Measurements from ENCODE around the gene ADCY9.
"Not testable (repeated sequence)": the region's sequence is repeated elsewhere in the genome, so short reads cannot be mapped to it uniquely, and the experiment has no call there.

Gene ADCY9

DNA sequence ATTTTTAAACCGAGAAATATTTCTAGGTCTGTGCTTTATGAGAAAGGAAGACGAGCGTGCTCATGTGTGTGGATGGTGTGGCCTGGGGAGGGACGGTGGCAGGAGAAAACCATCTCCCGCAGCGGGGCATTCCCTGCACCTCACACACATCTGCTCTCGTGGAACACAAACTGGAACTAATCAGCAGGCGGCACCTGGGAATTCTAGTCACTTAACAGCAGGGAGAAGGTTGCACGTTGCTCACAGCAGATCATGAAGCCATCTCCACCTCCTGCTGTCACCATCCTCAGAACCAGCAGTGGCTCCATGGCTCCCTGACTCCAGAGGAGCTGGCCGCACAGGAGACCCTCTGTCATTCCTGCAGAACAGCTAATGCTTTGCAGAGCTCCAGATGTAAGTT, 35.2 kb downstream of the ADCY9 start:
- TF ChIP-seq, protein P1, sequence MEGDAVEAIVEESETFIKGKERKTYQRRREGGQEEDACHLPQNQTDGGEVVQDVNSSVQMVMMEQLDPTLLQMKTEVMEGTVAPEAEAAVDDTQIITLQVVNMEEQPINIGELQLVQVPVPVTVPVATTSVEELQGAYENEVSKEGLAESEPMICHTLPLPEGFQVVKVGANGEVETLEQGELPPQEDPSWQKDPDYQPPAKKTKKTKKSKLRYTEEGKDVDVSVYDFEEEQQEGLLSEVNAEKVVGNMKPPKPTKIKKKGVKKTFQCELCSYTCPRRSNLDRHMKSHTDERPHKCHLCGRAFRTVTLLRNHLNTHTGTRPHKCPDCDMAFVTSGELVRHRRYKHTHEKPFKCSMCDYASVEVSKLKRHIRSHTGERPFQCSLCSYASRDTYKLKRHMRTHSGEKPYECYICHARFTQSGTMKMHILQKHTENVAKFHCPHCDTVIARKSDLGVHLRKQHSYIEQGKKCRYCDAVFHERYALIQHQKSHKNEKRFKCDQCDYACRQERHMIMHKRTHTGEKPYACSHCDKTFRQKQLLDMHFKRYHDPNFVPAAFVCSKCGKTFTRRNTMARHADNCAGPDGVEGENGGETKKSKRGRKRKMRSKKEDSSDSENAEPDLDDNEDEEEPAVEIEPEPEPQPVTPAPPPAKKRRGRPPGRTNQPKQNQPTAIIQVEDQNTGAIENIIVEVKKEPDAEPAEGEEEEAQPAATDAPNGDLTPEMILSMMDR (IDR thresholded peaks at IDR 0.05; ENCODE audit: low read depth, low read length), result no peak
- no peak for DNase-seq (ENCODE audit: extremely low read depth, low read depth)

DNA sequence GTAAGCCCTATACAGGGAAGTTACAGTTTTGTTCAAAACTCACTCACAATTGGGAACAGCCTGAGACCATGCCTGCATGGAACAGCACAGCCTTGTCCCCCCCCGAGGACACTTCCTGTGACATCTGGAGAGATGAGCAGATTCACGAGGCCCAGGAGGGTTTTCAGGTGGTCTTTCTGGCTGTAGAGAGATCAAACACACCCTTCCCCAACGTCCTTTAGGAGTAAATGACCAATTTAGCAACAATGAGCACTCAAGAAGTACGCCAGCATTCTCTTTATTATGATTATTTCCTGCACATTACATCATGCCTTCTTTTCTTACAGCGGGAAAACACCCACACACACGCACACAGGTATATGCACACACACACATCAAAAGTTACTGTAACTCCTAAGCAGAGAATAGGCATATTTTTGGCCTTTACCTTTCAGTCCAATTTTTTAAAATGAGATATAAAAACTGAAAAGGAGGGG, 39.0 kb downstream of the ADCY9 start:
- no peak for DNase-seq (ENCODE audit: extremely low read depth, low read depth)
- TF ChIP-seq, protein P1 (IDR thresholded peaks at IDR 0.05; ENCODE audit: low read depth, low read length), result no peak

DNA sequence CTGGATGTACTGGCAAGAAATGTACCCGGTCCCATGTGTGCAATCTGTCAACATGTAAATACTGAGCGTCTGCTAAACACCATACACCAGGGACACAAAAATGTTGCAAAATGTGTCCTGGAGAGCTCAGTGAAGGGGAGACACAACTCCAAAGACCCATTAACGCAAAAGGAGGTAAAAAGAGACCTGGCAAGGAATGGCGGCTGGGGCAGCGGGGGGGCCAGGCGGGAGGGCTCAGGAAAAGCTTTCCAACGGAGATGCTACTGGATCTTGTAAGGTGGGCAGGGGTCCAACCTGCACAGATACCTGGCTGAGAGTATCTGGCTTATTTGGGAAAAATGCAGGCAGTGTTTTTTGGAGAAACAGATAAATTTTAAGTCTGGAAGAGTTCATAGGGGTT, 40.7 kb downstream of the ADCY9 start:
- TF ChIP-seq, protein P1 (IDR thresholded peaks at IDR 0.05; ENCODE audit: low read depth, low read length), result no peak
- DNase-seq (ENCODE audit: extremely low read depth, low read depth), result no peak

GRCh38 chr16:4073150-4073549, 43.1 kb downstream of the ADCY9 start:
- not testable (repeated sequence) for DNase-seq (ENCODE audit: extremely low read depth, low read depth)

GRCh38 chr16:4071686-4072561, 44.3 kb downstream of the ADCY9 start:
- DNase-seq (ENCODE audit: extremely low read depth, low read depth), result no peak
- TF ChIP-seq, protein P1 (IDR thresholded peaks at IDR 0.05; ENCODE audit: low read depth, low read length), result no peak

DNA sequence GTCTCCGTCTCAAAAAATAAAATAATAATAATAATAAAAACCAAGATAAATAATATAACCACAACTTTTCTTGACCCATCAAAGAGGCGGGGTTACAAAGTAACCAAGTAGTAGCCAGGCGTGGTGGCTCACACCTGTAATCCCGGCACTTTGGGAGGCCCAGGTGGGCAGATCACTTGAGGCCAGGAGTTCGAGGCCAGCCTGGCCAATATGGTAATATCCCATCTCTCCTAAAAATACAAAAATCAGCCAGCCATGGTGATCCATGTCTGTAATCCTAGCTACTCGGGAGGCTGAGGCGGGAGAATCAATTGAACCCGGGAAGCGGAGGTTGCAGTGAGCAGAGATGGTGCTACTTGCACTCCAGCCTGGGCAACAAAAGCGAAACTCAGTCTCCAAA, 45.3 kb downstream of the ADCY9 start:
- no peak for DNase-seq (ENCODE audit: extremely low read depth, low read depth)
- TF ChIP-seq, protein P1 (IDR thresholded peaks at IDR 0.05; ENCODE audit: low read depth, low read length), result no peak

GRCh38 chr16:4067262-4068001, 48.8 kb downstream of the ADCY9 start:
- TF ChIP-seq, protein P1 (IDR thresholded peaks at IDR 0.05; ENCODE audit: low read depth, low read length), result no peak
- peak; percentile 79 for DNase-seq (ENCODE audit: extremely low read depth, low read depth)
